ENCODE data around the gene STUB1. TPM values are rescaled to one million over a fixed set of nuclear protein-coding genes. Genes with fewer than 3 reads are reported as not detected.

The STUB1 gene
- total and polyA plus RNA-seq, 12 donors: 92.7 to 165 (median 116) TPM

DNA sequence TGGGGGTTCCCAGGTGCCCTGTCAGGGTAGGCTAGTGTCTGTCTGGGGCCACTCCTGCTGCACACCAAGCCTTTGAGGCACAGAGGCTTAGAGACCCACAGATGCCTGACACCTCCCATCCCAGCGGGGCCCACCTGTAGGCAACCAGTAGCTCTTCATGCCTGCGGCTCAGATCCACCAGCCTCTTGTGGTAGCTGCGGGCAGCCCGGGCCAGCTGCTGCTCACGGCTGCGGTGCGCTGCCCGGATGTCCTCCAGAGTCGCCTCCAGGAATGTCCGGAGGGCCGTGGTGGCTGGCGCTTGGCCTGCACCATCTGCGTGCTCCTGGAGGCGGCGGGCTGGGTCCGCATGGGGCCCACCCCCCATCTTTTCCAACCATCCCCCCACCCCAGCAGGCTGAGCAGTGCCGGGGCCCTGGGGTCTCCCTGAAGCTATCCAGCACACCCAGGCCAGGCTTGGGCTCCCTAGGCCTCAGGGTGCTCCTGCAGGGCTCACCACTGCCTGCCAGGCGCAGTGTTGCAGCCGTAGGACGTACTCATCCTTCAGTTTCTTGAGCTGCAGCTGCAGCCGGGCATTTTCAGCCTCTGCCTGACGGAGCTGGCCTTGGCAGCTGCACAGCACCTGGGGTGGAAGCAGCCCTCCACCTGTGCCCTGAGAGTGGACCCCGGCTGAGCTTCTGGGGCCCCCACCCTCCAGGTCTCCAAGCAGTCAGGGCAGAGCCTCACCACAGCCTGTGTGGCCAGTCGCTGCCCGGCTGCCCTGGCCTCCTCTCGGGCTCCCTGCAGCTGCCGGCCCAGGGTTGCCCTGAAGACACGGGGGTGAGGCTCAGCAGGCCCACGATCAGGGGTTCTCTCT is 44.2 kb downstream of the STUB1 start:
- no peak overlapping the region for H3K27ac ChIP-seq
- H3K4me1 ChIP-seq: peaks cover 23 to 56% (median 48%) of the 10 kb centered on the region in 9 donors
- H3K9me3 ChIP-seq: no peaks in the 10 kb centered on the region
- WGBS, 2 donors: 63 to 69% methylated on average over 29 of the region's 29 CpGs
- peak in 1 of 2 donors; percentile 13 for DNase-seq
- H3K4me3 ChIP-seq: no peak overlapping the region
- H3K36me3 ChIP-seq: peaks cover 0 to 7% (median 0%) of the 10 kb centered on the region in 9 donors
- intact Hi-C loops (cut with DNase I): no loop called here
- TF ChIP-seq, protein P1, sequence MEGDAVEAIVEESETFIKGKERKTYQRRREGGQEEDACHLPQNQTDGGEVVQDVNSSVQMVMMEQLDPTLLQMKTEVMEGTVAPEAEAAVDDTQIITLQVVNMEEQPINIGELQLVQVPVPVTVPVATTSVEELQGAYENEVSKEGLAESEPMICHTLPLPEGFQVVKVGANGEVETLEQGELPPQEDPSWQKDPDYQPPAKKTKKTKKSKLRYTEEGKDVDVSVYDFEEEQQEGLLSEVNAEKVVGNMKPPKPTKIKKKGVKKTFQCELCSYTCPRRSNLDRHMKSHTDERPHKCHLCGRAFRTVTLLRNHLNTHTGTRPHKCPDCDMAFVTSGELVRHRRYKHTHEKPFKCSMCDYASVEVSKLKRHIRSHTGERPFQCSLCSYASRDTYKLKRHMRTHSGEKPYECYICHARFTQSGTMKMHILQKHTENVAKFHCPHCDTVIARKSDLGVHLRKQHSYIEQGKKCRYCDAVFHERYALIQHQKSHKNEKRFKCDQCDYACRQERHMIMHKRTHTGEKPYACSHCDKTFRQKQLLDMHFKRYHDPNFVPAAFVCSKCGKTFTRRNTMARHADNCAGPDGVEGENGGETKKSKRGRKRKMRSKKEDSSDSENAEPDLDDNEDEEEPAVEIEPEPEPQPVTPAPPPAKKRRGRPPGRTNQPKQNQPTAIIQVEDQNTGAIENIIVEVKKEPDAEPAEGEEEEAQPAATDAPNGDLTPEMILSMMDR (IDR thresholded peaks at IDR 0.05): no peak
- peaks cover 0 to 32% (median 23%) of the 10 kb centered on the region in 7 donors for H3K27me3 ChIP-seq
- no peak for ATAC-seq

- TF ChIP-seq, protein P1 (IDR thresholded peaks at IDR 0.05): no peak
- ATAC-seq (no peak), DNase-seq (no peak)
- H3K4me1 ChIP-seq: peaks cover 19 to 50% (median 42%) of the 10 kb centered on the region in 9 donors
- H3K36me3 ChIP-seq: peaks cover 0 to 11% (median 0%) of the 10 kb centered on the region in 9 donors
- peaks cover 0 to 32% (median 23%) of the 10 kb centered on the region in 7 donors for H3K27me3 ChIP-seq
- H3K27ac ChIP-seq: no peak overlapping the region
- no peak overlapping the region for H3K4me3 ChIP-seq
- 73 to 86% methylated on average over 7 of the region's 7 CpGs for WGBS, 2 donors
- intact Hi-C loops (cut with DNase I): no loop called here
- no peaks in the 10 kb centered on the region for H3K9me3 ChIP-seq
Observed at GRCh38 chr16:725041-725376, 44.8 kb downstream of the STUB1 start.

DNA sequence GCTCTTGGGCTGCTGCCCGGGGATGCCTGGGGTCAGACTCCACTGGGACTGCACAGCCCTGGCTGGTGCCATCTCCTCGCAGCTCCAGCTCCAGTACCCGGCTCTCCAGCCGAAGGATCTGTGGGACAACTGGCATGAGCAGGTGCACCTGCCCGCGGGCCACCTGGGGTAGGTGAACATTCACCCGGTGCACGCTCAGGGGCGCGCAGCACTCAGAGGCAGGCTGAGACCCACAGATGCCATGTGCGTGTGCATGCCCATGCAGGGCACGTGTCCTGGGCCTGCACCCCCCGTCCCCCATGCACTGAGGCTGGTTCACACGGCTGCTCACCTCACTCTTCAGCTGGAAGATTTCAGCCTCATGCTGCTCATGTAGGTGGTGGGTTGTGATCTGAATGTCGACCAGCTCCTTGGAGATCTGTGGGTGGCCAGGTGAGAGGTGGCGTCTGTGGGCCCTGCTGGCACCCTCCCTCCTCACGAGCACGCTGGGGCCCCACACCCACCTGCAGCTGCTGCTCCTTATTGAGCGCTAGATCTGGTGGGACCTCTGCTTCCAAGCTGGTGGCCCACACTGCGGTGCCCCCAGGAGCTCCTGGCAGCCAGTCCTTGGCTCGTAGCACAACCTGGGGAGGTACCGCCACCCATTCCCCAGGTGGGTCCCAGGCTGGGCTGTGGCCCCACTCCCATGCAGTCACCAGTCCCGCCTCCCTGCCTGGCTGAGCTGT is 45.4 kb downstream of the STUB1 start:
- WGBS, 2 donors: 78% methylated on average over 23 of the region's 23 CpGs
- no peak for DNase-seq
- Histone ChIP-seq H3K27ac (no peak overlapping the region), H3K27me3 (peaks cover 0 to 32% (median 23%) of the 10 kb centered on the region in 7 donors), H3K4me1 (peaks cover 18 to 44% (median 36%) of the 10 kb centered on the region in 9 donors), H3K9me3 (no peaks in the 10 kb centered on the region), H3K4me3 (no peak overlapping the region), H3K36me3 (peaks cover 0 to 17% (median 0%) of the 10 kb centered on the region in 9 donors)
- TF ChIP-seq, protein P1 (IDR thresholded peaks at IDR 0.05): no peak
- intact Hi-C loops (cut with DNase I): no loop called here
- no peak for ATAC-seq

GRCh38 chr16:726188-726437 is 45.9 kb downstream of the STUB1 start:
- Histone ChIP-seq H3K36me3 (peaks cover 0 to 20% (median 0%) of the 10 kb centered on the region in 9 donors), H3K4me1 (peaks cover 18 to 42% (median 34%) of the 10 kb centered on the region in 9 donors), H3K4me3 (peak overlapping the region in 3 of 10 donors; percentile 44 to 64 (median 56)), H3K27ac (no peak overlapping the region), H3K9me3 (no peaks in the 10 kb centered on the region), H3K27me3 (peaks cover 0 to 32% (median 23%) of the 10 kb centered on the region in 7 donors)
- intact Hi-C loops (cut with DNase I): no loop called here
- TF ChIP-seq, protein P1 (IDR thresholded peaks at IDR 0.05): no peak
- DNase-seq: no peak
- no peak for ATAC-seq
- WGBS, 2 donors: 17 to 18% methylated on average over 9 of the region's 9 CpGs
